CD14-positive monocyte (primary cell): ENCODE measurements around the gene ABCB4. TPM values are rescaled to one million over a fixed set of nuclear protein-coding genes. Genes with fewer than 3 reads are reported as not detected.

Experiments
- DNase-seq, 3 donors: peaks; one replicate each; pipeline ENCODE4 v3.0.0-alpha.2; 2011 to 2022
- H2AFZ ChIP-seq: 2 replicates; pipeline ENCODE4 v1.6.0; 2012; ENCODE audit warnings: mild to moderate bottlenecking, low read depth, low read length, inconsistent platforms; ENCODE audit not compliant: insufficient read depth, poor library complexity, severe bottlenecking
- H3K27ac ChIP-seq, 2 donors: 1 replicate in 1 of 2; 2 replicates in 1 of 2; pipeline ENCODE4 v1.5.1; 2012 to 2013; ENCODE audit warnings: low read length in 2 of 2, control low read depth in 1 of 2, inconsistent platforms in 1 of 2, low read depth in 1 of 2, mild to moderate bottlenecking in 1 of 2
- H3K27me3 ChIP-seq, 2 donors: one replicate each; pipeline versions ENCODE4 v1.6.0 to v1.6.1; 2011 to 2013; ENCODE audit warnings: low read length in 2 of 2; ENCODE audit not compliant: control insufficient read depth in 2 of 2, insufficient read depth in 2 of 2
- H3K36me3 ChIP-seq, 2 donors: replicated peaks in 1 of 2; 1 replicate in 1 of 2; 2 replicates in 1 of 2; pipeline versions ENCODE4 v1.5.1 to v1.6.1; 2012 to 2013; ENCODE audit warnings: low read length in 2 of 2, control low read depth in 1 of 2, inconsistent platforms in 1 of 2, mild to moderate bottlenecking in 1 of 2; ENCODE audit not compliant: insufficient read depth in 2 of 2, control insufficient read depth in 1 of 2
- H3K4me1 ChIP-seq, 2 donors: 1 replicate in 1 of 2; 2 replicates in 1 of 2; pipeline versions ENCODE4 v1.5.1 to v1.6.1; 2012 to 2013; ENCODE audit warnings: low read length in 2 of 2, control low read depth in 1 of 2, inconsistent platforms in 1 of 2, mild to moderate bottlenecking in 1 of 2, moderate library complexity in 1 of 2; ENCODE audit not compliant: insufficient read depth in 2 of 2, control insufficient read depth in 1 of 2
- H3K4me2 ChIP-seq: replicated peaks from 2 replicates; pipeline ENCODE3; 2012; ENCODE audit warnings: low read length, moderate library complexity, mild to moderate bottlenecking; ENCODE audit not compliant: poor library complexity, severe bottlenecking; ENCODE audit errors: extremely low read depth
- H3K4me3 ChIP-seq, 3 experiments: fragments of 200-600 bp in 1 of 3; sonication (generic) in 1 of 3; replicated peaks in 1 of 3; 1 replicate in 2 of 3; 2 replicates in 1 of 3; pipeline ENCODE4 v1.5.1; 2011 to 2013; ENCODE audit warnings: low read length in 3 of 3, mild to moderate bottlenecking in 3 of 3, control low read depth in 2 of 3, low read depth in 2 of 3, inconsistent platforms in 1 of 3, moderate library complexity in 1 of 3
- H3K79me2 ChIP-seq: 2 replicates; pipeline ENCODE4 v1.6.0; 2012; ENCODE audit warnings: mild to moderate bottlenecking, control low read depth, inconsistent platforms, low read length, moderate library complexity; ENCODE audit not compliant: insufficient read depth
- H3K9ac ChIP-seq: 2 replicates; pipeline ENCODE4 v1.6.0; 2017; ENCODE audit warnings: low read length, mild to moderate bottlenecking; ENCODE audit not compliant: insufficient read depth, poor library complexity, severe bottlenecking
- H3K9me3 ChIP-seq, 2 donors: replicated peaks in 1 of 2; 1 replicate in 1 of 2; 2 replicates in 1 of 2; pipeline versions ENCODE4 v1.5.1 to v1.6.1; 2012 to 2013; ENCODE audit warnings: low read length in 2 of 2, control low read depth in 1 of 2; ENCODE audit not compliant: control insufficient read depth in 1 of 2, insufficient read depth in 1 of 2
- H4K20me1 ChIP-seq: 2 replicates; pipeline ENCODE4 v1.6.0; 2012; ENCODE audit warnings: mild to moderate bottlenecking, low read length, control low read depth, moderate library complexity; ENCODE audit not compliant: insufficient read depth
- H3K27ac Mint-ChIP-seq, 7 donors: one replicate each; pipeline ENCODE4 v1.8.0; 2020; ENCODE audit warnings: mild to moderate bottlenecking in 7 of 7, mixed read lengths in 7 of 7, moderate library complexity in 6 of 7, inconsistent platforms in 2 of 7
- H3K27me3 Mint-ChIP-seq, 3 donors: one replicate each; pipeline ENCODE4 v1.8.0; 2021 to 2022; ENCODE audit warnings: low read depth in 3 of 3, mild to moderate bottlenecking in 3 of 3, mixed read lengths in 3 of 3, moderate library complexity in 3 of 3, inconsistent platforms in 1 of 3
- H3K36me3 Mint-ChIP-seq, 2 donors: one replicate each; pipeline ENCODE4 v1.8.0; 2020; ENCODE audit warnings: mixed read lengths in 2 of 2, inconsistent platforms in 1 of 2, mild to moderate bottlenecking in 1 of 2
- H3K4me1 Mint-ChIP-seq: one replicate; pipeline ENCODE4 v1.8.0; 2020; ENCODE audit warnings: mild to moderate bottlenecking, mixed read lengths
- H3K4me3 Mint-ChIP-seq, 2 donors: one replicate each; pipeline ENCODE4 v1.8.0; 2020; ENCODE audit warnings: mild to moderate bottlenecking in 2 of 2, mixed read lengths in 2 of 2, moderate library complexity in 1 of 2
- H3K9me3 Mint-ChIP-seq, 7 donors: one replicate each; pipeline ENCODE4 v1.8.0; 2020 to 2022; ENCODE audit warnings: mixed read lengths in 7 of 7, mild to moderate bottlenecking in 6 of 7, moderate library complexity in 6 of 7, inconsistent platforms in 2 of 7
- CTCF ChIP-seq: fragments of 200-600 bp; IDR thresholded peaks from one replicate; pipeline ENCODE4 v1.8.0; 2022; ENCODE audit warnings: antibody characterized with exemption, mild to moderate bottlenecking
- WGBS: methylation state at CpG from one replicate; pipeline ENCODE4 v1.1.5; 2013; ENCODE audit warnings: missing lambda C conversion rate; ENCODE audit not compliant: insufficient coverage; 5-methylcytosine and 5-hydroxymethylcytosine counted together
- intact Hi-C, 2 donors: fragments of 100-400 bp; cut with micrococcal nuclease; formaldehyde crosslinking; loops; one replicate each; pipeline versions ENCODE4 v1.15.0 to v1.15.1; 2023
- polyA plus RNA-seq, 3 donors: library from polyadenylated mRNA; depleted of rRNA in 1 of 3; unstranded in 2 of 3; stranded (reverse) in 1 of 3; fragments of 300-500 nt in 2 of 3; fragments of >200 nt in 1 of 3; fragmentation: Illumina TruSeq in 2 of 3; gene quantifications; 1 replicate in 2 of 3; 2 replicates in 1 of 3; pipeline ENCODE4 v1.2.3, GENCODE V29; 2012 to 2021

The ABCB4 gene
- polyA plus RNA-seq, 3 donors: 0.09 TPM; not detected in 2

GRCh38 chr7:87499494-87499893, 24.0 kb upstream of the ABCB4 start:
- no peaks in the 10 kb centered on the region for H3K27me3 ChIP-seq
- no peak overlapping the region for H3K27ac ChIP-seq
- intact Hi-C loops: no loop called here

GRCh38 chr7:87498893-87499292, 23.4 kb upstream of the ABCB4 start:
- Histone ChIP-seq H3K79me2 (no peaks in the 10 kb centered on the region), H3K4me1 (no peaks in the 10 kb centered on the region), H3K36me3 (no peaks in the 10 kb centered on the region), H3K9me3 (no peaks in the 10 kb centered on the region), H2AFZ (no peak overlapping the region), H3K9ac (no peak overlapping the region), H4K20me1 (no peaks in the 10 kb centered on the region), H3K4me3 (no peak overlapping the region), H3K27ac (no peak overlapping the region), H3K27me3 (no peaks in the 10 kb centered on the region), H3K4me2 (no peak overlapping the region)
- TF ChIP-seq CTCF: no peak
- H3K9me3 Mint-ChIP-seq: no peaks in the 10 kb centered on the region
- no peak for DNase-seq
- H3K36me3 Mint-ChIP-seq: no peaks in the 10 kb centered on the region
- no peak overlapping the region for H3K4me3 Mint-ChIP-seq
- WGBS: no CpG with 5 or more reads among the region's 1 CpG
- intact Hi-C loops: no loop called here
- H3K4me1 Mint-ChIP-seq: no peaks in the 10 kb centered on the region
- no peaks in the 10 kb centered on the region for H3K27me3 Mint-ChIP-seq
- H3K27ac Mint-ChIP-seq: no peak overlapping the region

More at GRCh38 chr7:87499494-87499893, 24.0 kb upstream of the ABCB4 start:
- Histone ChIP-seq H3K9me3 (no peaks in the 10 kb centered on the region), H3K4me2 (no peak overlapping the region), H3K36me3 (no peaks in the 10 kb centered on the region), H3K4me1 (no peaks in the 10 kb centered on the region), H4K20me1 (no peaks in the 10 kb centered on the region), H2AFZ (no peak overlapping the region), H3K4me3 (no peak overlapping the region), H3K79me2 (no peaks in the 10 kb centered on the region), H3K9ac (no peak overlapping the region)
- Mint-ChIP-seq H3K36me3 (no peaks in the 10 kb centered on the region), H3K27ac (no peak overlapping the region), H3K9me3 (no peaks in the 10 kb centered on the region), H3K4me1 (no peaks in the 10 kb centered on the region), H3K4me3 (no peak overlapping the region), H3K27me3 (no peaks in the 10 kb centered on the region)
- WGBS: no CpG with 5 or more reads among the region's 3 CpGs
- TF ChIP-seq CTCF: no peak
- no peak for DNase-seq
